Activated CD8-positive, alpha-beta T cell treated with anti-CD3 and anti-CD28 coated beads, Interleukin-2, amount 10 ng/mL, durations not matched to agents 7 days and 5 days (primary cell): ENCODE data around the gene TPSG1. TPM values are rescaled to one million over a fixed set of nuclear protein-coding genes. Genes with fewer than 3 reads are reported as not detected.
"Not testable (repeated sequence)": the region's sequence is repeated elsewhere in the genome, so short reads cannot be mapped to it uniquely, and the experiment has no call there.

Experiments used
- ATAC-seq: fragments of 150-1000 bp; cut with Tn5 transposase; one replicate; pipeline ENCODE4 v1.10.0; 2021; ENCODE audit warnings: moderate library complexity
- CTCF ChIA-PET: fragments of 350-600 bp; sonication (Branson Sonifier 250); formaldehyde crosslinking; loops from one replicate; lab custom pipeline; 2021; ENCODE audit warnings: antibody characterized with exemption; lab: Charles Lee
- POLR2A ChIA-PET: fragments of 350-600 bp; sonication (Branson Sonifier 250); formaldehyde crosslinking; loops from one replicate; lab custom pipeline; 2021; ENCODE audit warnings: antibody characterized with exemption; lab: Charles Lee
- DNase-seq: peaks from one replicate; pipeline ENCODE4 v3.0.0-alpha.2; 2020
- H3K27ac Mint-ChIP-seq: one replicate; pipeline ENCODE4 v1.8.0; 2021; ENCODE audit warnings: mild to moderate bottlenecking, mixed read lengths
- H3K27me3 Mint-ChIP-seq: one replicate; pipeline ENCODE4 v1.8.0; 2021; ENCODE audit warnings: low read depth, mixed read lengths
- H3K36me3 Mint-ChIP-seq: one replicate; pipeline ENCODE4 v1.8.0; 2021; ENCODE audit warnings: low read depth, mixed read lengths
- H3K4me1 Mint-ChIP-seq: one replicate; pipeline ENCODE4 v1.8.0; 2021; ENCODE audit warnings: low read depth, mixed read lengths
- H3K4me3 Mint-ChIP-seq: one replicate; pipeline ENCODE4 v1.8.0; 2021; ENCODE audit warnings: mild to moderate bottlenecking, mixed read lengths
- H3K9me3 Mint-ChIP-seq: one replicate; pipeline ENCODE4 v1.8.0; 2022; ENCODE audit warnings: mixed read lengths; ENCODE audit not compliant: insufficient read depth
- total RNA-seq, 2 experiments: library from RNA; stranded (reverse); gene quantifications; one replicate each; pipeline ENCODE4 v1.2.3, GENCODE V29; 2021

TPSG1 gene
- not detected for total RNA-seq

DNA sequence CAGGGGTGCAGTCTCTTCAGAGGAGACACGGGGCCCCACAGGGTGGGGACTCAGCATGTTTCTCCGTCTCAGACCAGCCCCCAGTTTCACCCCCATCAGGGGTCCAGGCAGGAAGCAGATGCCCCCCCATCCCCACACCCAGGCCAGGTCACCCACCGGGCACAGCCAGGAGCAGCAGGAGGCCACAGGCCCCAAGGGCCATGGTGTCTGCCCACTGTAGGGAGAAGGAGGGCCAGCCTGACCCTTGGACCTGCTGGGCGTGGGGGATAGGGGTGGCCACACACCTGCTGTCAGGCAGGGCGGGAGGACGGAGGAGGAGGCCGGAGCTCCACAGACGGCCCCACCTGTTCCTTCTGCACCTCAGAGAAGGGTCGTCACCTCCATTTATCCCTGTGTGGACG, at the start of gene TPSG1:
TSS of gene TPSG1 (minus strand) at position 218 of the 401 bp plus-strand sequence. CDS start at position 202, 16 bp downstream.
- H3K27ac Mint-ChIP-seq, result no peak within 1 kb of the TSS
- POLR2A ChIA-PET, result no interaction called here
- CTCF ChIA-PET, result no interaction called here
- H3K27me3 Mint-ChIP-seq, result no peaks in the 10 kb centered on the region
- H3K9me3 Mint-ChIP-seq, result no peaks in the 10 kb centered on the region
- no peak within 1 kb of the TSS for H3K4me3 Mint-ChIP-seq
- DNase-seq (no peak), ATAC-seq (no peak)
- no peaks in the 10 kb centered on the region for H3K4me1 Mint-ChIP-seq
- H3K36me3 Mint-ChIP-seq, result no peaks in the 10 kb centered on the region

DNA sequence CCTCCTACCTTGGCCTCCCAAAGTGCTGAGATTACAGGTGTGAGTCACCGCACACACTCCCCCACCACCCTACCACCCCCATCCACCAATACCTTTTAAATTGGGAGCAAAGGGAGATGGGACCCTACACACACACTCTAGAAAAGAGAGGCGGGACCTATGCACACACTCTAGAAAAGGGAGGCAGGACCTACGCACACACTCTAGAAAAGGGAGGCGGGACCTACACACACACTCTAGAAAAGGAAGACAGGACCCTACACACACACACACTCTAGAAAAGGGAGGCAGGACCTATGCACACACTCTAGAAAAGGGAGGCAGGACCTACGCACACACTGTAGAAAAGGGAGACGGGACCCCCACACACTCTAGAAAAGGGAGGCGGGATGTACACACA, 49.7 kb upstream of the TPSG1 start:
- H3K36me3 Mint-ChIP-seq, result no peaks in the 10 kb centered on the region
- no peaks in the 10 kb centered on the region for H3K9me3 Mint-ChIP-seq
- ChIA-PET CTCF (no interaction called here), POLR2A (no interaction called here)
- H3K4me3 Mint-ChIP-seq, result no peak overlapping the region
- ATAC-seq (no peak), DNase-seq (no peak)
- H3K4me1 Mint-ChIP-seq, result no peaks in the 10 kb centered on the region
- no peaks in the 10 kb centered on the region for H3K27me3 Mint-ChIP-seq
- no peak overlapping the region for H3K27ac Mint-ChIP-seq

DNA sequence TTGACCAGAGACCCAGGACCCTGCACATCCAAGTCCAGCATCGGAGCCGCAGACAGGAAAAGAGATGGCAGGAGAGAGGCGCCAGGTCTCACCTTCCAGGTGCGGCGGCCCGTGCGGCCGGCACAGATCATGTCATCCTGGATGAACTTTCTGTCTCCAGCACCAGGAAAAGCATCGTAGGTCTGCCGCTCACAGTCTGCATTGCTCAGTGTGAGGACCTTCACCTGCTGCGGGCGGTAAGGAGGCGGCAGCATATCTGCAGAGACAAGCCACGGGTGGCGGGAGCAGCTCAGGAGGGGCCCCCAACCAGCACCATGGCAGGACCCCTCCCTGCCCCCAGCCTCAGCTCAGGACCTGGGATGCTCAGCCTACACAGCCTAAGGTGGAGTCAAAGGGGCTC, 48.7 kb upstream of the TPSG1 start:
- no peaks in the 10 kb centered on the region for H3K36me3 Mint-ChIP-seq
- DNase-seq, result no peak
- ATAC-seq, result no peak
- ChIA-PET POLR2A (no interaction called here), CTCF (no interaction called here)
- peaks cover 2% of the 10 kb centered on the region for H3K27me3 Mint-ChIP-seq
- H3K27ac Mint-ChIP-seq, result no peak overlapping the region
- no peaks in the 10 kb centered on the region for H3K4me1 Mint-ChIP-seq
- no peaks in the 10 kb centered on the region for H3K9me3 Mint-ChIP-seq
- no peak overlapping the region for H3K4me3 Mint-ChIP-seq

DNA sequence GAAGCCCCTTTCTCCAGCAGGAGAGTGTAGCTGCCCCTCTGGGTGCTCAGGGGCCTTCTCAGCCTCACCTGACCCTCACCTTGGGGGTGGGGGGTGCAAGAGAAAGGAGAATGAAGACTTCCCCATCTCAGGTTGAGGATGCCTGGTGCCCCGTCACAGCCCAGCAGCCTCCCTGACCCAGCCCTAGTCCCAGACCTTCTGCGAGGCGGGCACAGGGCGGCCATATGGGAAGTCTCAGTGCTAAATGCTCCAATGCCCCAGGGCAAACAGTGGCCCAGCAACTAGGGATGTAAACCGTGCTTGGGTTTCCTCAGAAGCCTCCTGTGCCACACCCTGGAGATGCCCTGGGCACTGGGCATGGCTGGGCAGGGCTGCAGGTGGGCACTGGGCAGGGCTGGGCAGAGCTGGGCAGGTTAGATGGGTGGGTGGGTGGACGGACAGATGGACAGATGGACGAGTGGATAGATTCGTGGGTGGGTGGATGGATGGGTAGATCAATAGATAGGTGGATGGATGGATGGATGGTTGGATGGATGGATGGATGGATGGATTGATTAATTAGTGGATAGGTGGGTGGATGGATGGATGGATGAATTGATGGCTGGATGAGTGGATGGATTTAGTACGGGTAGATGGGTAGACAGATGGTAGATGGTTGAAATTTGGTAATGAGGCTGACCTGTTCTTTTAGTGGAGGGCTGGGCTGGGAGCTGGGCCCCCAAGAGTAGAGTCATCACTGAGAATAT, 47.6 kb upstream of the TPSG1 start:
- Mint-ChIP-seq H3K9me3 (no peaks in the 10 kb centered on the region), H3K27me3 (peaks cover 2% of the 10 kb centered on the region), H3K4me1 (no peaks in the 10 kb centered on the region), H3K27ac (no peak overlapping the region), H3K36me3 (no peaks in the 10 kb centered on the region), H3K4me3 (no peak overlapping the region)
- CTCF ChIA-PET, result no interaction called here
- DNase-seq (no peak), ATAC-seq (no peak)
- POLR2A ChIA-PET, result no interaction called here

DNA sequence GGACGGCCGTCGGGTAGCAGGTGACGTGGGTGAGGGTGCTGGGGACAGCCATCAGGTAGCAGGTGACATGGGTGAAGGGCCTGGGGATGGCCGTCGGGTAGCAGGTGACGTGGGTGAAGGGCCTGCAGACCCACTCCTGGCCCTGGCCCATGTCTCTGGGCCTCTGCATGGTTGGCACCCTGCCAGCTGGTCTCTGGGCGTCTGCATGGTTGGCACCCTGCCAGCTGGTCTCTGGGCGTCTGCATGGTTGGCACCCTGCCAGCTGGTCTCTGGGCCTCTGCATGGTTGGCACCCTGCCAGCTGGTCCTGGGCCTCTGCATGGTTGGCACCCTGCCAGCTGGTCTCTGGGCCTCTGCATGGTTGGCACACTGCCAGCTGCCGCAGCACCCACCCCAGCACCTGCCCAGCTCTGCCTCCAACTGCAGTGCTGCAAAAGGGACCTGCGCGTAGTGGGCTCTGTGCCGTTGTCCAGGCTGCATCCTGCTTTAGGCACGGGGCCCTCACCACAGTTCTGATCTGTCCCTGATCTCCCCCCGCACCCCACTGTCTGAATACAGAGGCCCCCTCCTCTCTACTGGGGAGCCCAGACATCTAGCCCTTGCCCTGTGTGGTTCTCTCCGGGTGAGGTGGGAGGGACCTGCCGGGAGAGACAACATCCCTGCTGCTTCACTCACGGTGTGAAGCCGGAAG, 46.8 kb upstream of the TPSG1 start:
- ATAC-seq, POLR2A ChIA-PET: not testable (repeated sequence)

DNA sequence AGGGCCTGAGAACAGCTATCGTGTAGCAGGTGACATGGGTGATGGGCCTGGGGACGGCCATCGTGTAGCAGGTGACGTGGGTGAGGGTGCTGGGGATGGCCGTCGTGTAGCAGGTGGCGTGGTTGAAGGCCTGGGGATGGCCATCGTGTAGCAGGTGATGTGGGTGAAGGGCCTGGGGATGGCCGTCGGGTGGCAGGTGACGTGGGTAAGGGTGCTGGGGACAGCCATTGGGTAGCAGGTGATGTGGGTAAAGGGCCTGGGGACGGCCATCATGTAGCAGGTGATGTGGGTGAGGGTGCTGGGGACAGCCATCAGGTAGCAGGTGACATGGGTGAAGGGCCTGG, 46.3 kb upstream of the TPSG1 start:
- CTCF ChIA-PET, result no interaction called here
- H3K27ac Mint-ChIP-seq, result no peak overlapping the region
- no peaks in the 10 kb centered on the region for H3K9me3 Mint-ChIP-seq
- no peaks in the 10 kb centered on the region for H3K4me1 Mint-ChIP-seq
- H3K4me3 Mint-ChIP-seq, result no peak overlapping the region
- ATAC-seq (no peak), DNase-seq (no peak)
- no peaks in the 10 kb centered on the region for H3K36me3 Mint-ChIP-seq
- H3K27me3 Mint-ChIP-seq, result peaks cover 2% of the 10 kb centered on the region
- POLR2A ChIA-PET, result no interaction called here

More for the DNA sequence above, 46.8 kb upstream of the TPSG1 start:
- H3K27me3 Mint-ChIP-seq, H3K4me3 Mint-ChIP-seq, H3K4me1 Mint-ChIP-seq, H3K27ac Mint-ChIP-seq, DNase-seq, H3K9me3 Mint-ChIP-seq, CTCF ChIA-PET, H3K36me3 Mint-ChIP-seq: not testable (repeated sequence)

DNA sequence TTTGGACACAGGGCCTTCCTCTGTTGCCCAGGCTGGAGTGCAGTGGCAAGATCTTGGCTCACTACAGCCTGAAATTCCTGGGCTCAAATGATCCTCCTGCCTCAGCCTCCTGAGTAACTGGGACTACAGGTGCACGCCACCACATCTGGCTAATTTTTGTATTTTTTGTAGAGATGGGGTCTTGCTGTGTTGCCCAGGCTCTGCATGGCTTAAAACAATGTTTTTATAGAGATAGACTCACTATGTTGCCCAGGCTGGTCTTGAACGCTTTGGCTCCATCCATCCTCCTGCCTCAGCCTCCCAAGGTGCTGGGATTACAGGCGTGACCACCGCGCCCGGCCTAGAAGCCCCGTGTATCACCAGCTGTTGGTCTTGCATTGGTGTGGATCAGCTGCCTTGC, 44.4 kb upstream of the TPSG1 start:
- DNase-seq, H3K27me3 Mint-ChIP-seq, ATAC-seq, H3K4me3 Mint-ChIP-seq, H3K36me3 Mint-ChIP-seq, H3K4me1 Mint-ChIP-seq, H3K9me3 Mint-ChIP-seq, H3K27ac Mint-ChIP-seq, CTCF ChIA-PET, POLR2A ChIA-PET: not testable (repeated sequence)

DNA sequence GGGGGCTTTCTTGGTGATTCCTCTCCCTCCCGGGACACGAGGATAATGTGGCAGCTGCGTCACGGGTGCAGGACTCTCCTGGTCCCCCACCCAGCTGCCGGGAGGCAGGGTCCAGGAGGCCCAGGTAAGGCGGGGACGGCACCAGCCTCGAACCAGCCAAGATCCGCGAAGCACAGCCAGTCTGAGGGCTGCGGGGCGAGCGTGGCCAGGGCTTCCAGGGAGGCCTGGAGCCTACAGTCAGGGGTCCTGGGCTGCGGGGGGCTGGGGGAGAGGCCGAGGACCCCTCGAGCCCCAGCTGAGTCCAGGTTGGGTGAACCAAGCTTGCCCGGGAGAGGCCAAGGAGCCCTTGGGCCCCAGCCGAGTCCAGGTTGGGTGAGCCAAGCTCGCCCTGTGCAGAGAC, 40.8 kb upstream of the TPSG1 start:
- CTCF ChIA-PET, result no interaction called here
- no peaks in the 10 kb centered on the region for H3K4me1 Mint-ChIP-seq
- peaks cover 4% of the 10 kb centered on the region for H3K9me3 Mint-ChIP-seq
- no peak for DNase-seq
- H3K36me3 Mint-ChIP-seq, result no peaks in the 10 kb centered on the region
- H3K27ac Mint-ChIP-seq, result no peak overlapping the region
- no peak for ATAC-seq
- H3K4me3 Mint-ChIP-seq, result no peak overlapping the region
- peaks cover 5% of the 10 kb centered on the region for H3K27me3 Mint-ChIP-seq
- POLR2A ChIA-PET, result no interaction called here

DNA sequence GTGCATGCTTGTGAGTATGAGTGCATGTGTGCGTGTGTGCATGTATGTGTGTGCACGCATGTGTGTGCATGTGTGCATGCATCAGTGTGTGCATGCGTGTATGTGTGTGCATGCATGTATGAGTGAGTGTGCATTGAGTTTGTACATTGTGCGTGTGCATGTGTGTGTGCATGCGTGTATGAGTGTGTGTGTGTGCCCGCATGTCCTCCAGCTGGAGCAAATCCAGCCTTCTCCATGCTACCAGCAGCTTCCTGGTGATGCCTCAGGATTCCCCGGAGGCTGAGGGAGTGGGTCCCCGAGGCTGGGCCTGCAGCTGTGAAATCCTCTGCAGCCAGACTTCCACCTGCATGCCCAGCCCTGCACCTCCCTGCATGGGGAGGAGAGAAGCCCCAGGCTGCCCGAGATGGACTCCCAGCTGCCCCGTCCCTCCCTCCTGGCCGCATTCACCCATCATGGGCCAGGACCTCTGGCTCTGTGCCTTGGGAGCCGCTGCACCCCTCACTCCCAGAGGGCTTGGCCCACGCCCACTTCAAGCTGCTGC, 40.1 kb upstream of the TPSG1 start:
- CTCF ChIA-PET, result no interaction called here
- DNase-seq (no peak), ATAC-seq (no peak)
- peaks cover 9% of the 10 kb centered on the region for H3K27me3 Mint-ChIP-seq
- H3K9me3 Mint-ChIP-seq, result peaks cover 4% of the 10 kb centered on the region
- H3K4me1 Mint-ChIP-seq, result no peaks in the 10 kb centered on the region
- no peak overlapping the region for H3K4me3 Mint-ChIP-seq
- H3K27ac Mint-ChIP-seq, result no peak overlapping the region
- POLR2A ChIA-PET, result no interaction called here
- H3K36me3 Mint-ChIP-seq, result no peaks in the 10 kb centered on the region

DNA sequence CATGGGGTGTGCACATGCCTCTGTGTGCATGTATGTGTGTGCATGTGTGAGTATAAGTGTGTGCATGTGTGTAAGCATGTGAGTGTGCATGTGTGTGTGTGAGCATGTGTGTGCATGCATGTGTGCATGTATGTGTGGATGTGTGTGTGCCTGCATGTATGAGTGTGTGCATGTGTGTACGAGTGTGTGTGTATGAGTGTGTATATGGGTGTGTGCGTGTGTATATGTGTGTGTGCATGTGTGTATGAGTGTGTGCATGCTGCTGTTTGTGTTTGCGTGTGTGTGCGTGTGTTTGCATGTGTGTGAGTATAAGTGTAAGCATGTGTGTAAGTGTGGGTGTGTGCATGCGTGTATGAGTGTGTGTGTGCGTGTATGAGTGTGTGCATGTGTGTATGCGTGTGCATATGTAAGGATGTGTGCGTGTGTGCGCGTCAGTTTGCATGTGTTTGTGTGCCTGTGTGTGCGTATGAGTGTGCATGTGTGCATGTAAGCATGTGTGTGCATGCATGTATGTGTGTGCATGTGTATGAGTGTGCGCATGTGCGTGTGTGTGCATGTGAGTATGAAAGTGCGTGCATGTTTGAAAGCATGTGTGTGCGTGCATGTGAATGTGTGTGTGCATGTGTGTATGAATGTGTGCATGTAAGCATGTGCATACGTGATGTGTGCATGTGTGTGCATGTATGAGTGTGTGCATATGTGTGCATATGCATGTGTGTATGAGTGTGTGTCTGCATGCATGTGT, 39.4 kb upstream of the TPSG1 start:
- H3K4me1 Mint-ChIP-seq, result no peaks in the 10 kb centered on the region
- ChIA-PET CTCF (no interaction called here), POLR2A (no interaction called here)
- DNase-seq, result no peak
- peaks cover 4% of the 10 kb centered on the region for H3K9me3 Mint-ChIP-seq
- H3K27me3 Mint-ChIP-seq, result peaks cover 7% of the 10 kb centered on the region
- H3K4me3 Mint-ChIP-seq, result no peak overlapping the region
- H3K27ac Mint-ChIP-seq, result no peak overlapping the region
- H3K36me3 Mint-ChIP-seq, result no peaks in the 10 kb centered on the region
- ATAC-seq, result no peak

DNA sequence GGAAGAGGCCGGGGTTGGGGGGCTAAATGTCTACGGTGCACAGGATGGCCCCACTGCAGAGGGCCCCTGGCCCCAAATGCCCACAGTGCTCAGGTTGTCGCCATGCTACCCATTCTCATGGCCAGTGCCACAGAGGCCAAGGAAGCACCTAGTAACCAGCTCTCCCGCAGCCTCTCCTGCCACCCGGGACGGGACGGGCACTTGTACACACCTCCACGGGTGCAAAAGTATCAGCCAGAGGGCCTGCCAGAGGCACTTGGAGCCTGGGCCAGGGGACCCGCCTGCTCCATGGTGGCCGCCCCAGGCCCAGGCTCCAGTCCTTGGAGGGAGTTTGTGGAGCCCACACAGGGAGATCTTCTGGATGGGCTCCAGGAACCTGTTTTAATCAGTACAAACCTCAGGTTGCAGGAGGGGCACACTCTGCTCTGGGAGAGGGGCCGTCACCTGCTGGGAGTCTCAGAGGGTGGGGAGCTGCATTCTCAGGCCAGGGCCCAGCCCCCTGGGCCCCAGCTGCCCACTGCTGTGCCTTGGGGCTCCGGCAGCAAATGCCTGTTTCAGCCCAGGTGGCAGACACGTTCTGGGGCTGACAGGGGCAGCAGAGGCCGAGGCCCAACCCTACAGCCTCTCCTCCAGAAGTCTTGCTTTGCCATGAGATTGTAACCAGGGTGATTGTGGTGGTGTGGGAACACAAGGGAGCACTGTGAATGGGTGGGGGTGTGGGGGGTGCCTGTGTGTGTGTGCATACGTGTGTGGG, 38.7 kb upstream of the TPSG1 start:
- no peak overlapping the region for H3K4me3 Mint-ChIP-seq
- H3K9me3 Mint-ChIP-seq, result peaks cover 4% of the 10 kb centered on the region
- H3K36me3 Mint-ChIP-seq, result no peaks in the 10 kb centered on the region
- peaks cover 12% of the 10 kb centered on the region for H3K27me3 Mint-ChIP-seq
- ATAC-seq (no peak), DNase-seq (no peak)
- peaks cover 5% of the 10 kb centered on the region for H3K4me1 Mint-ChIP-seq
- CTCF ChIA-PET, result no interaction called here
- POLR2A ChIA-PET, result no interaction called here
- H3K27ac Mint-ChIP-seq, result no peak overlapping the region
